GM06990 (cell line): ENCODE results near the gene REEP1.
"Not testable (repeated sequence)": the region's sequence is repeated elsewhere in the genome, so short reads cannot be mapped to it uniquely, and the experiment has no call there.

Experiments used
- DNase-seq: peaks from one replicate; pipeline ENCODE4 v3.0.0-alpha.2; 2011; ENCODE audit not compliant: insufficient read length; ENCODE audit errors: extremely low read depth
- H3K27me3 ChIP-seq: replicated peaks from 2 replicates; pipeline ENCODE4 v1.6.0; 2011; ENCODE audit warnings: low read length; ENCODE audit not compliant: control insufficient read depth, insufficient read depth
- H3K36me3 ChIP-seq: 2 replicates; pipeline ENCODE4 v1.5.1; 2011; ENCODE audit warnings: low read length; ENCODE audit not compliant: control insufficient read depth, insufficient read depth
- H3K4me3 ChIP-seq: replicated peaks from 2 replicates; pipeline ENCODE4 v1.5.1; 2011; ENCODE audit warnings: low read depth, mild to moderate bottlenecking, control low read depth, low read length
- TF ChIP-seq, protein P1 (sequence below): IDR thresholded peaks from 2 replicates; pipeline ENCODE4 v1.5.1; 2011; ENCODE audit warnings: low read length, control low read depth, mild to moderate bottlenecking, inconsistent platforms; ENCODE audit not compliant: insufficient read depth, poor library complexity, severe bottlenecking

REEP1 gene

DNA sequence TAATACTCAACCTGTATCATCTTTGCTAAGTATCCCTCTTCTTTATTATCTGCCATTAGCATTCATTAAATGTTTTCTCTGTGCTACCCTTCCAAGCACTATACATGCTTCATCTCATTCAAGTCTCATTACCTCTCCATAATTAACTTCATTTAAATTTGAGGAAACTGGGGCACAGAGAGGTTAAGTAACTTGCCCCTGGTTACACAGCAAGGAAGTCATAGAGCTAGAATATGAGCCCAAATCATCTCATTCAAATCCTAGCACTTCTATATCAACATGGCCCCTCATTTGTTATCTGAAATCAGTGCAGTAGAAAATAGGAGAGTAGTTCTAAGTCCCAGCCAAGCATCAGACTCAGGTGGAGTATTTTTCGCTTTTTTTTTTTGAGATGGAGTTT is 133.8 kb downstream of the REEP1 start:
- no peak for DNase-seq
- Histone ChIP-seq H3K36me3 (peaks cover 6% of the 10 kb centered on the region), H3K27me3 (no peaks in the 10 kb centered on the region), H3K4me3 (no peak overlapping the region; the same call in 1 of the 2 replicates)
- TF ChIP-seq, protein P1, sequence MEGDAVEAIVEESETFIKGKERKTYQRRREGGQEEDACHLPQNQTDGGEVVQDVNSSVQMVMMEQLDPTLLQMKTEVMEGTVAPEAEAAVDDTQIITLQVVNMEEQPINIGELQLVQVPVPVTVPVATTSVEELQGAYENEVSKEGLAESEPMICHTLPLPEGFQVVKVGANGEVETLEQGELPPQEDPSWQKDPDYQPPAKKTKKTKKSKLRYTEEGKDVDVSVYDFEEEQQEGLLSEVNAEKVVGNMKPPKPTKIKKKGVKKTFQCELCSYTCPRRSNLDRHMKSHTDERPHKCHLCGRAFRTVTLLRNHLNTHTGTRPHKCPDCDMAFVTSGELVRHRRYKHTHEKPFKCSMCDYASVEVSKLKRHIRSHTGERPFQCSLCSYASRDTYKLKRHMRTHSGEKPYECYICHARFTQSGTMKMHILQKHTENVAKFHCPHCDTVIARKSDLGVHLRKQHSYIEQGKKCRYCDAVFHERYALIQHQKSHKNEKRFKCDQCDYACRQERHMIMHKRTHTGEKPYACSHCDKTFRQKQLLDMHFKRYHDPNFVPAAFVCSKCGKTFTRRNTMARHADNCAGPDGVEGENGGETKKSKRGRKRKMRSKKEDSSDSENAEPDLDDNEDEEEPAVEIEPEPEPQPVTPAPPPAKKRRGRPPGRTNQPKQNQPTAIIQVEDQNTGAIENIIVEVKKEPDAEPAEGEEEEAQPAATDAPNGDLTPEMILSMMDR: no peak

DNA sequence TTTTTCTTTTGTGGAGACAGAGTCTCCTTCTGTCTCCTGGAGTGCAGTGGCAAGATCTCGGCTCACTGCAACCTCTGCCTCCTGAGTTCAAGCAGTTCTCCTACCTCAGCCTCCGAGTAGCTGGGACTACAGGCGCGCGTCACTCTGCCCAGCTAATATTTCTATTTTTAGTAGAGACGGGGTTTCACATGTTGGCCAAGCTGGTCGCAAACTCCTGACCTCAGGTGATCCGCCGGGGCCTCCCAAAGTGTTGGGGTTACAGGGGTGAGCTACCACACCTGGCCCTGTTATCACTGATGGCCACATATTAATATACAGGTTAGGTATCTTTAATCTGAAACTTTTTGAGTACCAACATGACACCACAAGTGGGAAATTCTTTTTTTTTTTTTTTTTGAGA is 134.7 kb downstream of the REEP1 start:
- H3K36me3 ChIP-seq: peaks cover 6% of the 10 kb centered on the region
- DNase-seq: no peak
- no peaks in the 10 kb centered on the region for H3K27me3 ChIP-seq
- no peak overlapping the region for H3K4me3 ChIP-seq
- TF ChIP-seq, protein P1: no peak

DNA sequence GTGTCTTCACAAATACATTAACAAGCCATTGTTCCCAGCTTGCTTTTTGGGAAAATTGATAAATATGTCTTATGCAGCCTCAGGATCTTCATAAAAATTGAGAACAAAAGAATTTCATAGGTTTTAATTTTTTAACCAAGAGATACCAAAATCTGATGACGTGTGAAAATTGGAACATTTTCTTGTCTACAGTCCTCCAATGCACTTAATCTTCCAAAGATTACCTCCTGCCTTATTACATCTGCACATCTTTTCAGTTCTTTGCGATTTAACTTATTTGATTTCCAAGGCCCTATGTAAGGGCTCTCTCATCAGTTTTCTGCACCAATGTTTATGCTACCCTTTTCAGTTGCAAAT is 135.1 kb downstream of the REEP1 start:
- no peak overlapping the region for H3K4me3 ChIP-seq
- H3K36me3 ChIP-seq: peaks cover 6% of the 10 kb centered on the region
- TF ChIP-seq, protein P1: no peak
- no peaks in the 10 kb centered on the region for H3K27me3 ChIP-seq
- DNase-seq: no peak

DNA sequence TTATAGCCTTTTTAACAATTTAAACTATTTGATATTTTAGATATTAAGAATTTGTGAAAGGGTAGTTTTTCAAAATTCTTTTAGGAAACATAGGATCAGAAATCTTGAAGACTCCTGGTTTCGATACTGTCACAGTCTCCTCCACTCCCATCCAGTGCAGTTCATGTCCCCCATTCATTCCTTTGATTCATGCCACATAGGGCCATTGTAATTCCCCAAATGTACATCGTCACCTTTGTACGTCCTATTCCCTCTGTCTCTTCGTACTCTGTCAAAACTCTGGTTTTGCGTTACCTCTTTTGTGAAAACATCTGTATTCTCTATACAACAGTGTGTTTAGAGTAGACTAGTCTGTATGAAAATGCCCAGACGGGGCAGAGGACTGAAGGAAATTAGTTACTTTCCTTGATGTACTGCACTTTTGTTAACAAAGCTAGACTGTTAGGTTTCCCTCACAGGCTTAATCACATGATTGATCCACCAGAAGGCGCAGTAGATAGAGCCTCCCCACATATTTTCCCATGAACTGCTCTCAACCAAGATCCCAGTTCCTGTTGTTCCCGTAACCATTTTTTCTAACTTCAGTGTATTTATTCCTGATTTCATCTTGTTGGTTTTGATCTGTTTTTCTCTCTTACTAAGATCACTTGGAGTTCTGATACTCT is 135.6 kb downstream of the REEP1 start:
- no peak overlapping the region for H3K4me3 ChIP-seq
- peaks cover 6% of the 10 kb centered on the region for H3K36me3 ChIP-seq
- DNase-seq: no peak
- TF ChIP-seq, protein P1: no peak
- H3K27me3 ChIP-seq: no peaks in the 10 kb centered on the region

DNA sequence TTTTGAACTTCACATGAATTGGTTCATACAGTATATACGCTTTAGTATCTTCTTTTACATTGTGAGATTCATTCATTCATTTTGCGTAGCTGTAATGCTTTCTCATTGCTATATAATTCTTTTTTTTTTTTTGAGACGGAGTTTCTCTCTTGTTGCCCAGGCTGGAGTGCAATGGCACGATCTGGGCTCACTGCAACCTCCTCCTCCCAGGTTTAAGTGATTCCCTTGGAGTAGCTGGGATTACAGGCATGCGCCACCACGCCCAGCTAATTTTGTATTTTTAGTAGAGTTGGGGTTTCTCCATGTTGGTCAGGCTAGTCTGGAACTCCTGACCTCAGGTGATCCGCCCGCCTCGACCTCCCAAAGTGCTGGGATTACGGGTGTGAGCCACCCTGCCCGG is 136.9 kb downstream of the REEP1 start:
- not testable (repeated sequence) for DNase-seq, H3K27me3 ChIP-seq, H3K36me3 ChIP-seq
- peak overlapping the region; percentile 69 for H3K4me3 ChIP-seq

DNA sequence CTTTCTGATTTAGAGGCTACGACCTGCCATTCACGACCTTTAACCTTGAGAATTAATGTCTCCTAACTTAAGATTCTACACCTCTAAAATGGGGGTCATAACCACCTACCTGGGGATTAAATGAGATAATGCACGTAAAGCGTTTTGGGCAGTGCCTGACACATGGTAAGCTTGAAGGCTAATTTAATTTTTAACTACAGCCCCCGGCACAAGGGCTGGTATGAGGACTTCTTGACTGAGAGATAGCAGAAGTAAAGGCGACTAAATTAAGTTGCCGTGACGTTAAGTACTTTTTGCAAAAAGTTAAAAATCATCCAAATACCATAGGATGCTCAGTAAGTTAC is 137.6 kb downstream of the REEP1 start:
- TF ChIP-seq, protein P1: no peak
- Histone ChIP-seq H3K36me3 (no peaks in the 10 kb centered on the region), H3K27me3 (no peaks in the 10 kb centered on the region), H3K4me3 (peak overlapping the region; percentile 69)
- DNase-seq: no peak
